ENCODE measurements around the gene HM13.

DNA sequence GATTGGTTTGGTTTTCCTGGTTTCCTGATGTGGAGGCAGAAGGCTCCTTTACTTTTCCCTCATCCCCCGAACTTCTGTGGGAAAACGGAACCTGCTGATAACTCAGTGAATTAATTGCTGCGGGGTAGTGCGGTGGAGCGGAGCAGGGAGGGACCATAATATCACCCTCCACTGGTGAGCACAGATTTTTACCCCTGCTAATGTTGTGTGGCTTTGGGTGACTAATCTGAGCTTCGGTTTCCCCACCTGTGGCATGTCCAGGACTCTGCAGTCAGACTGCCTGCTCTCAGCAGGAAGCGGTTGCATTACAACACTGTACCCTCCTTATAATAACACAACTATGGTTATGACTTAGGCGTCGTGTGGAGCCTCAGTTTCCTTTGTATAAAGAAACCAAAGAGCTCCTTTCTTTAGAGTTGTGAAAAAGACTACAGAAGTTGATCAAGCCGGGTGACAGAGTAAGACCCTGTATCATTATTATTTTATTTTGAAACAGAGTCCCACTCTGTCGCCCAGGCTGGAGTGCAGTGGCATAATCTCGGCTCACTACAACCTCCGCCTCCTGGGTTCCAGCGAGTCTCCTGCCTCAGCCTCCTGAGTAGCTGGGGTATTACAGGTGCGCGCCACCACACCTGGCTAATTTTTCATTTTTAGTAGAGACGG is 88.7 kb downstream of the HM13 start:
- TF ChIP-seq, protein P1, sequence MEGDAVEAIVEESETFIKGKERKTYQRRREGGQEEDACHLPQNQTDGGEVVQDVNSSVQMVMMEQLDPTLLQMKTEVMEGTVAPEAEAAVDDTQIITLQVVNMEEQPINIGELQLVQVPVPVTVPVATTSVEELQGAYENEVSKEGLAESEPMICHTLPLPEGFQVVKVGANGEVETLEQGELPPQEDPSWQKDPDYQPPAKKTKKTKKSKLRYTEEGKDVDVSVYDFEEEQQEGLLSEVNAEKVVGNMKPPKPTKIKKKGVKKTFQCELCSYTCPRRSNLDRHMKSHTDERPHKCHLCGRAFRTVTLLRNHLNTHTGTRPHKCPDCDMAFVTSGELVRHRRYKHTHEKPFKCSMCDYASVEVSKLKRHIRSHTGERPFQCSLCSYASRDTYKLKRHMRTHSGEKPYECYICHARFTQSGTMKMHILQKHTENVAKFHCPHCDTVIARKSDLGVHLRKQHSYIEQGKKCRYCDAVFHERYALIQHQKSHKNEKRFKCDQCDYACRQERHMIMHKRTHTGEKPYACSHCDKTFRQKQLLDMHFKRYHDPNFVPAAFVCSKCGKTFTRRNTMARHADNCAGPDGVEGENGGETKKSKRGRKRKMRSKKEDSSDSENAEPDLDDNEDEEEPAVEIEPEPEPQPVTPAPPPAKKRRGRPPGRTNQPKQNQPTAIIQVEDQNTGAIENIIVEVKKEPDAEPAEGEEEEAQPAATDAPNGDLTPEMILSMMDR (IDR thresholded peaks at IDR 0.05) = no peak
- no peak for TF ChIP-seq POLR2A (IDR thresholded peaks at IDR 0.05)
